HL-60/S4 (cell line): ENCODE results near the gene KCNJ18.
"Not testable (repeated sequence)": the region's sequence is repeated elsewhere in the genome, so short reads cannot be mapped to it uniquely, and the experiment has no call there.

Source experiments
- in situ Hi-C: fragments of 300-500 bp; cut with MboI; formaldehyde crosslinking; loops from 2 replicates; pipeline ENCODE4 v1.14.3; 2022; ENCODE audit warnings: low sequenced_read_pairs

Gene KCNJ18

DNA sequence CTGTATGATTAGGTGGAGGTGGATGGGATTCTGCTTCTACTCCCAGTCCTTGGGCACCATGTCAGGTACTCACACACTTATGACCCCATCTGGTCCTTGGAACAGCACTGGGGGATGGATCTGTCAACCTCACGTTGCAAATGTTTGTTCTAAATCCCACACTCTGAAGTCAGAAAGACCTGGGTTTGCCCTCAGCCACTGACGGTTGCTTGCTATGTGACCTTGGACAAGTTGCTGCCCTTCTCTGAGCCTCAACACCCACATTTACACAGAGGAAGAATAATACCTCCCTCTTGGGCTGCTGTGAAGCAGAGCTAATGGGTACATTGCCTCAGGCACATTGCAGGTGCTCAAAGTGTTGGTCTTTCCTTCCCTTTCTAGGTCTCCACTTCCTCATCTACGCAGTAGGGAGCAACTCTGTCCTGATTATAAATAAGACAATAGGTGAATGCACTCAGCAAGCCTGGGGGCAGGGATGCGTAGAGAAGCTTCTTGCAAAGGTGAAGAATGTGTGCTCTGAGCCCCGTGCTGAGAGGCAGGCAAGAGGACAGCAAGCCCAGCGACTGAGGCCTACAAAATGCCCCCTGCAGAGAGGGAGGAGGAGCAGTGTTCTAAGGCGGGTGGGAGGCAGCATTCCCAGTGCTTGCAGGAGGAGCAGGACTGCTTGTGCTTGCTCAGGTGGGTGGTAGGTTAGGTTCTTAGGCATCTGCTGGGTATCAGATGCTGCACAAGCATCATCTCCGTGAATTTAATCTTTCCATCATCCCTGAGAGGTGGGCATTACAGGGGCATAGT is 21.8 kb upstream of the KCNJ18 start:
- in situ Hi-C loops, result not testable (repeated sequence)

DNA sequence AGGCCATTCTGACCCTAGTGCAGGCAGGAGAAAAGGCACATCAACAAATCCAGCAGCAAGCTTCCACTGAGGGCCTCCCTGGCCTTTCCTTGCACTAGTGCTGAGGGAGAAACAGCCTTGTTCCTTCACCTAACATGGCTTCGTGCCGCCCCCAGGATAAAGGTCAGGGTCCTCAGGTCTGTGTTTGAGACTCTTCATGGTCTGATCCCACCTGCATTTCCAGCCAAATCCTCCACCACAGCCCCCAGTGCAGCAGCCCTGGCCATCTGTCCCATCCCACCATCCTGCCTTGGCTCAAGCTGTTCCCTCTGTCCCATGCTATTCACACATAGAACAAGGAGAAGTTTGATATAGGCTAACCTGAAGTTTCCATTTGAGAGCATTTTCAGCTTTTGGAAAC is 20.9 kb upstream of the KCNJ18 start:
- in situ Hi-C loops, result not testable (repeated sequence)

- in situ Hi-C loops, result not testable (repeated sequence)
Observed at GRCh38 chr17:21671871-21672270, 20.5 kb upstream of the KCNJ18 start.

- in situ Hi-C loops, result not testable (repeated sequence)
Observed at GRCh38 chr17:21673451-21674241, 18.7 kb upstream of the KCNJ18 start.

- in situ Hi-C loops, result no loop called here
Observed at GRCh38 chr17:21674242-21674731, 18.0 kb upstream of the KCNJ18 start.

DNA sequence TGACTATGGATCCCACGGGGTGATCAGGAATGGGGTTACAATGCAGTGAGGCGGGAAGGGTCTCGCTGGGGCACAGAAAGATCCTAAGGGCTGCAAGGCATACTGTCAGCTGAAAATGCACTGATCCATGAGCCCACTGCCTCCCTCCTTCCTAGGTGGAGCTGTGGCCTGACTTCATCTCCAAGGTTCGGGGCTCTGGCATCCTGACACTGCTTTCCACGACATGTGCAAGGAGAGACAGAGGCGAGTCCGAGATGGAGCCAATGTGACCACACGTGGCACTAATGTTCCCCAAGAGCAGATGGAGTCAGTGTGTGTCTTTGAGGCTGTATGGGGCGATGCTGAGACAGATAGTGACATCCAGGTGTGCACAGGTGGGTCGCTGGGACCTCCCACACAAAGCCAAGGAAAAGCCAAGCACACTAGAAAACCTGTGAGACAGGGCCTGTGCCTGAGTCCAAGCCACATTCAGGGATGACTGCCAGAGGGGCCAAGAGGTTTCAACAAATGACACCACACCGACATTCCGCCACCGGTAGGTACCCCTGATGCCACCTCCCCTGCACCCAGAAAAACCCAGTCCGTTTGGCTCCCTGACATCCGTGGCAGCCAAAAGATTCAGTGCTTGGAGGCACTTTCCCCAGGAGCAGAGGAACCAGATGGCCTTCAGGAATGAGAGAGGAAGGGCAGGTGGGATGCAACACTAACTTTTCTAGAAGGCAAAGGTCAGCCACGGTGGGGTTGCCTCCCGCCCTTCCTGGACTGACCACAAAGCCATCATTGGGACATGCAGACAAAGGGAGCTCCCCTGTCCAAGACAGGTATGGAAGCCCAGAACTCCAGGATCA is 17.2 kb upstream of the KCNJ18 start:
- in situ Hi-C loops, result not testable (repeated sequence)

DNA sequence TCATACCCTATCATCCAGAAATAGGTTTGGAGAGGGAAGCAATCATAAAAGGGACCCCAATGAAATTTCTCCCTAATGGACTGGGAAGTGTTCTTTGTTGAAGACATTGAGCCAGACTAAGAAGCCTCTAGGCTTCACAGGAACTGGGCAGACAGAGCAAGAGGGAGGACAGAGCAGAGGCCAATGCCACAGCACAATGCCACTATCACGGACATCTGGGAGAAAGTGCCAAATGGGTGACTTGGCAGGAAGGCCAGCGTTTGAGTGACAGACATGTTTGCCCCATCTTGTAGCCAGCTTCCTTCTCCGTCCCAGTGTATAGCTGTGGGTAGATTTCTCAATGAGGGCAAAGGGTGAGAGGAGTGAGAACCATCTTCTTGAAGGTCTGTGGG is 16.6 kb upstream of the KCNJ18 start:
- in situ Hi-C loops, result not testable (repeated sequence)

- in situ Hi-C loops, result no loop called here
Observed at GRCh38 chr17:21676281-21677111, 15.8 kb upstream of the KCNJ18 start.

DNA sequence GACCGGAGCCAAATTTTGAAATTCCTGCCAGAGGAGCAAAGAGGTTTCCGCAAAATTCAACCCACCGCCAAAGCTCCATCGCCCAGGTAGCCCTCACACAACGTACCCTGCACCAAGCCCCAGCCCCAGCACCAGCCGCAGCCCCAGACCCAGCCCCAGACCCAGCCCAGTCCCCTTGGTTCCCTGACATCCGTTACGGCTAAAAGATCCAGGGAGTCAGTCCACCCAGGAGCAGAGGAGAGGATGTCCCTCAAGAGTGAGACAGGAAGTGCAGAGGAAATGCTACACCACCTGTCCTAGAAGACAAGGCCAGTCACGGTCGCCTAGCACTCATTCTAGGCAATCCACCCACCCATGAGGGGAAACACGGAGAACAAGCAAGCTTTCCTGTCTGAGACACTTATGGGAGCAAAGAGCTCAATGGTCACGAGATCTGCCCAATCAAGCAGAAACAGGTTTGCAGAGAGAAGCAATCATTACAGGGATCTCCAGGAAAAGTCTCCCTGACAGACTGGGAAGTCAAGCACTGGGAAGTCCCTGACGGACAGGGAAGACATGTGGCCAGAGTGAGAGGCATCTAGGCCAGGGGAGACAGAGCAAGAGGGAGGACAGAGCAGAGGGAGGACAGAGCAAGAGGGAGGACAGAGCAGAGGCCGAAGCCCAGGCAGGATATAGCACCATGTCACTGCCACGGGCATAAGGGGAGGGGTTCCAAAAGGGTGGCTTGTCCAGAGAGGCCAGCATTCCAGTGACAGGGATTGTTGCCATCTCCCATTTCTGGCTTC is 15.0 kb upstream of the KCNJ18 start:
- in situ Hi-C loops, result no loop called here

GRCh38 chr17:21677911-21678310 is 14.4 kb upstream of the KCNJ18 start:
- in situ Hi-C loops, result no loop called here

DNA sequence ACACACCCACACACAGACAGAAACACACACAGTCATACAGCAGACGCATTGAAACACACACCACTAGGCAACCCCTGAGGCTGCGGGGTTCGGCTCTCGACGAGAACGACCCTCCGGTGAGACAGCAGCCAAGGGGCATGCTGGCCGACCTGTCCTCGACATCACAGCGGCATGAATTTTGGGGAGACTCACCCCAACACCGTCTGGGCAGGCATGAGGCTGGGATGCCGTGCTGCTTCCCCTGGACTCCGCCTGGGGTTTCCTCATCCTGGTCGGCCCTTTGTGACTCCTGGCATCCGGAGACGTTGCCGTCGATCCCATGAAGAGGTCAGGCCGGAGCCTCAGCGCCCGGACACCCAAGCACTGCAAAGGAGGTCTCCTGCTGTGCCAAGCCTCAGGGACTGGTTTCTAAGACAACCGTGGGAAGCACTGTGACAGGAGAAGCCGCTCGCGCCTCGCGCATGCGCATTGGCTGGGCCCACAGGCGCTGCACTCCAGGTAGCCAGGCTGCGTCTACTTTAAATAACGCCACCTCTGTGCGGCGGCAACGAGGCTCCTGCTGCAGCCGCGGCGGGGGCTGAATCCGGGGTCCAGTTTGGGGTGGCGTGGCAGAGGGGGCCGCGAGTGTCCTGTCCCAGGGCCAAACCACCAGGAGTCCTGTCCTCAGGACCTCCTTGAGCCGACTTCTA is 13.8 kb upstream of the KCNJ18 start:
- in situ Hi-C loops, result no loop called here

DNA sequence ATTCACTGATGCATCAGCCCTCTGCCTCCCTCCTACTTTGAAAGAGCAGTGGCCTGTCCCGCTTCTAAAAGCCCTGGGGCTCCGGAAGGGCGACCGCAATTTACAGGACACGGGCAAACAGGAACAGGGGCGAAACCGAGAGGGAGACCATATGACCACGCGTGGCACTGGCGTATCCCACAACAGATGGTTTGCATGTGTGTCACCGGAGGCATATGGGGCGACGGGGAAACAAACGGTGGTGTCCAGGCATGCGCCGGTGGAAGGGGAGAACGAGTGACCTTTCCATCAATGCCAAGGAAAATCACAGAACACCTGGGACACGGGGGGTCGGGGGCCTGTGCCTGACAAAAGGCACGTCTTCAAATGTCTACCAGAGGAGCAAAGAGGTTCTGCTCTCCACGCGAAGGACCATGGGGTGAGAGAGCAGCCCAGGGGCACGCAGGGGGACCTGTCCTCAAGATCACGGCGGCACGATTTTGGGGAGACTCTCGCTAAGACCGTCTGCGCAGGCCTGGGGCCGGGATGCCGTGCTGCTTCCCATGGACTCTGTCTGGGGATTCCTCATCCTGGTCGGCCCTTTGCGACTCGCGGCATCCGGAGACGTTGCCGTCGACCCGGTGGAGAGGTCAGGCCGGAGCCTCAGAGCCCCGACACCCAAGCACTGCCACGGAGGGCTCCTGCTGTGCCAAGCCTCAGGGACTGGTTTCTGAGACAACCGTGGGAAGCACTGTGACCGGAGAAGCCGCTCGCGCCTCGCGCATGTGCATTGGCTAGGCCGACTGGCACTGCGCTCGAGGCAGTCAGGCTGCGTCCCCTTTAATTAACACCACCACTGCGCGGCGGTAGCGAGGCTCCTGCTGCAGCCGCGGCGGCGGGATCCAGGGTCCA is 12.8 kb upstream of the KCNJ18 start:
- in situ Hi-C loops, result no loop called here

- in situ Hi-C loops, result no loop called here
Observed at GRCh38 chr17:21680366-21680765, 12.0 kb upstream of the KCNJ18 start.

GRCh38 chr17:21680850-21681351 is 11.4 kb upstream of the KCNJ18 start:
- in situ Hi-C loops, result not testable (repeated sequence)

GRCh38 chr17:21681576-21681975 is 10.7 kb upstream of the KCNJ18 start:
- in situ Hi-C loops, result not testable (repeated sequence)

- in situ Hi-C loops, result not testable (repeated sequence)
Observed at GRCh38 chr17:21682130-21682529, 10.2 kb upstream of the KCNJ18 start.

DNA sequence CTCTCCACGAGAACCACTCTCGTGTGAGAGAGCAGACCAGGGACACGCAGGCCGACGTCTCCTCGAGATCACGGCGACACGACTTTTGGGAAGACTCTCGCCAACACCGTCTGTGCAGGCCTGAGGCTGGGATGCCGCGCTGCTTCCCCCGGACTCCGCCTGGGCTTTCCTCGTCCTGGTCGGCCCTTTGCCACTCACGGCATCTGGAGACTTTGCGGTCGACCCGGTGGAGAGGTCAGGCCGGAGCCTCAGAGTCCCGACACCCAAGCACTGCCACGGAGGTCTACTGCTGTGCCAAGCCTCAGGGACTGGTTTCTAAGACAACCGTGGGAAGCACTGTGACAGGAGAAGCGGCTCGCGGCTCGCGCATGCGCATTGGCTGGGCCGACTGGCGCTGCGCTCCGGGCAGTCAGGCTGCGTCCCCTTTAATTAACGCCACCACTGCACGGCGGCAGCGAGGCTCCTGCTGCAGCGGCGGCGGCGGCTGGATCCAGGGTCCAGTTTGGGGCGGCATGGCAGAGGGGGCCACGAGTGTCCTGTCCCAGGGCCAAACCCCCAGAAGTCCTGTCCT is 9.1 kb upstream of the KCNJ18 start:
- in situ Hi-C loops, result not testable (repeated sequence)
